Mesodermal cell (in vitro differentiated cells): Measurements from ENCODE around the gene GRID2.
"Not testable (repeated sequence)": the region's sequence is repeated elsewhere in the genome, so short reads cannot be mapped to it uniquely, and the experiment has no call there.

Source experiments
- H3K27ac ChIP-seq: 2 replicates; pipeline ENCODE4 v1.7.0; 2013; ENCODE audit warnings: mild to moderate bottlenecking, low read depth, low read length, moderate library complexity; ENCODE audit not compliant: severe bottlenecking
- H3K36me3 ChIP-seq: 2 replicates; pipeline ENCODE4 v1.7.1; 2013; ENCODE audit warnings: mild to moderate bottlenecking, low read length, moderate library complexity; ENCODE audit not compliant: control insufficient read depth, insufficient read depth
- H3K4me1 ChIP-seq: one replicate; pipeline ENCODE4 v1.7.1; 2013; ENCODE audit warnings: mild to moderate bottlenecking, low read length; ENCODE audit not compliant: insufficient read depth, control insufficient read depth, poor library complexity, severe bottlenecking
- H3K4me3 ChIP-seq: 2 replicates; pipeline ENCODE4 v1.7.0; 2013; ENCODE audit warnings: low read length, control low read depth, mild to moderate bottlenecking; ENCODE audit not compliant: insufficient read depth, poor library complexity, severe bottlenecking; ENCODE audit errors: extremely low read depth
- H3K9me3 ChIP-seq: 2 replicates; pipeline ENCODE4 v1.7.1; 2013; ENCODE audit warnings: mild to moderate bottlenecking, low read length, moderate library complexity; ENCODE audit not compliant: control insufficient read depth
- WGBS, 2 experiments: methylation state at CpG; one replicate each; pipeline ENCODE4 v1.1.5; 2013; ENCODE audit warnings: missing lambda C conversion rate in 2 of 2; ENCODE audit not compliant: insufficient coverage in 2 of 2; 5-methylcytosine and 5-hydroxymethylcytosine counted together

Gene GRID2

DNA sequence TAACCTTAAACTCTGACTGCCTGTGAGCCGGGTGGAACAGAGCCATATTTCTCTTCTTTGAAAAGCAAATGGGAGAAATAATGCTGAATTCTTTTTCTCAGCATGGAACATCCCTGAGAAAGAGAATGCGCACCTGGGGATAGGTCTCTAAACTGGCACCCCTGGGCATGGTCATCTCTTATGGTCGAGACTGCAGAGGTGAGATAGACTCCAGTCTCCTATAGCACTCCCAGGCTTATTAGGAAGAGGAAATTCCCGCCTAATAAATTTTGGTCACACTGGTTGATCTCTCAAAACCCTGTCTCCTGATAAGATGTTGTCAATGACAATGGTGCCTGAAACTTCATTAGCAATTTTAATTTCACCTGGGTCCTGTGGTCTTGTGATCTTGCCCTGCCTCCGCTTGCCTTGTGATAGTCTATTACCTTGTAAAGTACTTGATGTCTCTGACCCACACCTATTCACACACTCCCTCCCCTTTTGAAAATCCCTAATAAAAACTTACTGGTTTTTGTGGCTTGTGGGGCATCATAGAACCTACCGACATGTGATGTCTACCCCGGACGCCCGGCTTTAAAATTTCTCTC lies 1062.5 kb downstream of the GRID2 start:
- H3K4me1 ChIP-seq, H3K4me3 ChIP-seq: not testable (repeated sequence)
- 67 to 92% methylated on average over 1 to 6 of the region's 9 CpGs for WGBS, 2 experiments

DNA sequence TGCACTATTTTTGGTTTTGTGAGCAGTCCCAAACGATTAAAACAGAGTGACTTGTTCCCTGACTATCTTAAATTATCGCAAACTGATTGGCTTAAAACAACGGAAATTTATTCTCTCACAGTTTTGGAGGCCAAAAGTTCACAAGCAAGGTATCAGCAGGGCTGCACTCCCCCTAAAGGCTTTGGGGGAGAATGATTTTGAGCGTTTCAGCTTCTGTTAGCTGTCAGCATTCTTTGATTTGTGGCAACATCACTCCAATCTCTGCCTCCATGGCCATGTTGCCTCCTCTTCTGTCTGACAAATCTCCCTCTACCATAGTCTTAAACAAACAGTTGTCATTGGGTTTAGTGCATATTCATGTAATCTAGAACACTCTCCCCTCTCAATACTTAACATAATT lies 1065.2 kb downstream of the GRID2 start:
- no peaks in the 10 kb centered on the region for H3K9me3 ChIP-seq
- WGBS, 2 experiments: 88 to 100% methylated on average over 1 to 3 of the region's 4 CpGs
- H3K27ac ChIP-seq: no peak overlapping the region
- no peak overlapping the region for H3K4me3 ChIP-seq
- no peaks in the 10 kb centered on the region for H3K4me1 ChIP-seq
- no peaks in the 10 kb centered on the region for H3K36me3 ChIP-seq

More for the DNA sequence above, 1062.5 kb downstream of the GRID2 start:
- not testable (repeated sequence) for H3K9me3 ChIP-seq, H3K36me3 ChIP-seq, H3K27ac ChIP-seq

DNA sequence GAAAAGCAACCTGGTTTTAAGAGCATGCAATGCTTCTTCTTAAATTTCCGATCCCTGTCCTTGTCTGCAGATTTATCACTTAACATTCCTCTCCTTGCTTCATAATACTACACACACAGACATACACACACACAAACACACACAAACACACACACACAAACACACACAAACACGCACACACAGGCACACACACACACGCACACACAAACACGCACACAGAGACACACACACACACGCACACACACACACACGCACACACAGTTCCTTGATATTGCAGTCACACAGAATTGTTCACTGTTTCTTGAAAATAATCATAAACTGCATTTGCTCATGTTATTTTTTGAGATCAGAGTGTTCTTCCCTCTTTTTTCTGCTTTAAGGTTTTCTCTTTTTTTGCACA lies 1066.5 kb downstream of the GRID2 start:
- Histone ChIP-seq H3K9me3 (no peaks in the 10 kb centered on the region), H3K4me1 (no peaks in the 10 kb centered on the region), H3K36me3 (no peaks in the 10 kb centered on the region), H3K27ac (no peak overlapping the region), H3K4me3 (no peak overlapping the region)
- WGBS, 2 experiments: 73 to 93% methylated on average over 1 to 2 of the region's 6 CpGs

DNA sequence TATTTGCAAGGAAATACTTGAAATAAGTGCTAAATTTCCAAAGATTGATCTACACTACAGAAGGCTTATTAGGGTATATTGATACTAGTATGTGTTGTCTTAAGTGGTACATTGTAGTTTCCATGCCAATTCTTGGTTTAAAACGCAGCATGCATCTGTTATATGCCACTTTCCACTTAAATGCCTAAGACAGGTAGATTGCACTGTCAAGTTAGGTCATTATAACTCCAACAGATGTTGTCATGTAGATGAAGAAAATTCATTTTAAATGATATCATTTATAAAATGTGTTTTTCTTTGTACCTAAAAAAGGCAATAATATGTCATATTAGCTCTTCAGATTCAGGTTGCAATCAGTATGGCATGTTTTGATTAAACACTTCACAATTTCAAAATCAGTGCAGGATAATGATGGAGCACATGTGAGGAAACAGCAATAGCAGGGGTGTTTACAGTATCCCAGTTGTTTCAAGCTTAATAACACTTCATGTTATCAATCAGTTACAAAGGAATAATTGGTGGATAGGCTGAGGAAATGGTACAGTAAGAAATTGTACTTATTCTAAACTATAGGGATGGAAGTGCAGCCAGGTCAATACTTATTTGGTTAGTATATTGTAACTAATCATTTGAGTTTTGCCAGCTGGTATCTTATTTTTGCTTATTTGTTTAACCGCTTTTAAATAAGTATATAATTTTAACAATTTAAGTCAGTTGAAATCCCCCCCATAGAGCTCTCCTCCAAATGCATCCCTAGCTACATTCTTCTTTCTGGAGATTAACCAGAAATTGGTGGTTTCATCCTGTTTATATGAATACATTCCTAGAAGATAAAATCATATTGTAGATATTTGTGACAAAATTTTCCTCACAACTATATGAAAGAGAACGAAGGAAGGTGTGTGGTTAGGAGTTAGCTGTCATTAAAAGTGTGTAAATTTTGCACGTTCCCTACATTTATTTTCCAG lies 1070.4 kb downstream of the GRID2 start:
- Histone ChIP-seq H3K36me3 (no peaks in the 10 kb centered on the region), H3K27ac (no peak overlapping the region), H3K9me3 (no peaks in the 10 kb centered on the region), H3K4me1 (no peaks in the 10 kb centered on the region), H3K4me3 (no peak overlapping the region)
- no CpG with 5 or more reads among the region's 4 CpGs for WGBS, 2 experiments

DNA sequence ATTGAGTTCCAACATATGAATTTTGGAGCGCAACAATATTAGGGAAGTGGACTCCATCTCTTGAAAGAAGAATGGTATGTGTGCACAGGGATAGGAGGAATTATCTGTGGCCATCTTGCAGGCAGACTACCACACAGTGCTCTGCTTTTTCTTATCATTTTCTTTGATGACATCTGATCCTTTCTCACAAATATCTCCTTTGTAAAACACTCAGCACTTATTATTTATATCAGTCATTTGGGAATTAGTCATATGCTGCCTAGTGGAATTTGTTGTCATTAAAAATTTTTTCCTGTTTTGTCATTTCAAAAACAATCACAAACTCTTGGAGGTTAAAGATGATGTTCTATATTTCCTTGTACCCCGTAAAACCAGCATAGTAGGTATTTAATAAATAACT lies 1080.5 kb downstream of the GRID2 start:
- Histone ChIP-seq H3K36me3 (no peaks in the 10 kb centered on the region), H3K9me3 (no peaks in the 10 kb centered on the region), H3K4me3 (no peak overlapping the region), H3K4me1 (no peaks in the 10 kb centered on the region), H3K27ac (no peak overlapping the region)
- WGBS, 2 experiments: no CpG with 5 or more reads among the region's 2 CpGs

DNA sequence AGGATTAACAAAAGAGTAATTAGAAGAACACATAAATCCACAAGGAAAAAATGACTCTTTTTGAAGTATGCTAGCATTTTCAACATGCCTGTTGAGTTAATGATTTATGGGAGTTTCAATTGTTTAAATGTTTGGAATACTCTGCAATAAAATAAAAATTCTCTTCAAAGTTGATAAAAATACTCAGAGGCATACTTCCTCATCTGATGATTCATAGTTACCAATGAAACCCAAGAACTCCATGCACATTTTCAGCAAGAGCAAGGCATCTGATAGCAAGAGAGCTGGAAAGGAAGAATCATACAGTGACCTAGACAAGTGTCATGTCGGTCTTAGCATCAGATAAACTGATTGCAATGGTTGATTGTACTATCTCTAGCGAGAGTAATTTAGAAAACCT lies 1081.1 kb downstream of the GRID2 start:
- Histone ChIP-seq H3K4me3 (no peak overlapping the region), H3K4me1 (no peaks in the 10 kb centered on the region), H3K27ac (no peak overlapping the region), H3K9me3 (no peaks in the 10 kb centered on the region), H3K36me3 (no peaks in the 10 kb centered on the region)
- 83% methylated on average over 2 of the region's 2 CpGs; no CpG with 5 or more reads in 1 of the 2 experiments for WGBS, 2 experiments

DNA sequence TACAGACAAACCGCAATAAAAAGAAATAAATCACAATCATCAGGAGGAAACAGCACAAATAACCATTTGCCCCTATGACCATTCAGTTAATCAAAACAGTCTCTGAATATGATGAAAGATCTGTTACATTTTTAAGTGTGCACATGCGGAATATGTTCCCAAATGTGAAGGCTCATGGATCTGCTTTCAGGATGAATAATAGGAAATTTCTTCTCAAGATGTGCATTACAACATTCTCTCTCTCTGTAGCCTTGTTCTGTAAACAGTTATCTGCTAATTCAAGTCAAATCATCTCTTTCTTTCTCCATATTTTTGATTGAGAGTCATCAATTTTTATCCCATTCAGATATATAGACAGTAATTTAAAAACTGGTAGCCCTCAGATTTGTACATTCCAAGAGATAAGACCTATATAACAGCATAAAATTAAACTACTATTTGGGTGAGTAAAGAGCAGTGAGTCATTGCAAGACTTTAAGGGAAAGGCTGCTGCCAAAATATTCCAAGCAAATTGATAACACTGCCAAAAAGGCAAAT lies 1090.8 kb downstream of the GRID2 start:
- no peak overlapping the region for H3K27ac ChIP-seq
- 100% methylated on average over 1 of the region's 2 CpGs; no CpG with 5 or more reads in 1 of the 2 experiments for WGBS, 2 experiments
- no peak overlapping the region for H3K4me3 ChIP-seq
- H3K4me1 ChIP-seq: no peaks in the 10 kb centered on the region
- H3K9me3 ChIP-seq: no peaks in the 10 kb centered on the region
- H3K36me3 ChIP-seq: no peaks in the 10 kb centered on the region

DNA sequence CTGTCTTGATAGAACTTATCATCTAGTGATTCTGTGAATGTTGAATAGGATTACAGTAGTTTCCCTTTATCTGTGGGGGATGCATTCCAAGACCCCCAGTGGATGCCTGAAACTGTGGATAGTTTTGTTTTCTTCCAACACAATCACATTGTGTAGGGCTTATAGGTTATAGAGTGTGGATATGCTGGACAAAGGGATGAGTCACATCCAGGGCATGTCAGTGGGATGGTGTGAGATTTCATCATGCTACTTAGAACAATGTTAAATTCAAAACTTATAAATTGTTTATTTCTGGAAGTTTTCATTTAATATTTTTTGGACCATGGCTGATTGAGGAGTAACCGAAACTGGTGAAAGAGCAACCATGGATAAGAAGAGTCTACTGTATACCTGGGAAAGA lies 1092.5 kb downstream of the GRID2 start:
- WGBS, 2 experiments: no CpG with 5 or more reads among the region's 1 CpG
- H3K27ac ChIP-seq: no peak overlapping the region
- H3K36me3 ChIP-seq: no peaks in the 10 kb centered on the region

DNA sequence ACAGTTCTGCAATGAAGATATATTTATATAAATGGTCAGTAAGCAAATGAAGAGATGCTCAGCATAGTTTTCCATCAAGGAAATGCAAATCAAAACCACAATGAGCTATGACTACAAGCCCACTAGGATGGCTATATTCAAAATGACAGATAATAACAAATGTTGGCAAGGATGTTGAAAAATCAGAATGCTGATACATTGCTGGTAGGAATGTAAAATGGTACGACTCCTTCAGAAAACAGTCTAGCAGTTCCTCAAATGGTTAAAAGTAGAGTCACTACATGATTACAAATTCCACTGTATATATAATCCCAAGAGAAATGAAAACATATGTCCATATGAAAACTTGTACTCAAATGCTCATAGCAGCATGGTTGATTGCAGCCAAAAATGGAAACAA lies 1099.8 kb downstream of the GRID2 start:
- Histone ChIP-seq H3K4me3 (no peak overlapping the region), H3K27ac (no peak overlapping the region), H3K36me3 (no peaks in the 10 kb centered on the region), H3K4me1 (no peaks in the 10 kb centered on the region), H3K9me3 (no peaks in the 10 kb centered on the region)
- WGBS, 2 experiments: no CpG with 5 or more reads among the region's 1 CpG

More for the DNA sequence above, 1092.5 kb downstream of the GRID2 start:
- no peaks in the 10 kb centered on the region for H3K4me1 ChIP-seq
- H3K9me3 ChIP-seq: no peaks in the 10 kb centered on the region
- no peak overlapping the region for H3K4me3 ChIP-seq

DNA sequence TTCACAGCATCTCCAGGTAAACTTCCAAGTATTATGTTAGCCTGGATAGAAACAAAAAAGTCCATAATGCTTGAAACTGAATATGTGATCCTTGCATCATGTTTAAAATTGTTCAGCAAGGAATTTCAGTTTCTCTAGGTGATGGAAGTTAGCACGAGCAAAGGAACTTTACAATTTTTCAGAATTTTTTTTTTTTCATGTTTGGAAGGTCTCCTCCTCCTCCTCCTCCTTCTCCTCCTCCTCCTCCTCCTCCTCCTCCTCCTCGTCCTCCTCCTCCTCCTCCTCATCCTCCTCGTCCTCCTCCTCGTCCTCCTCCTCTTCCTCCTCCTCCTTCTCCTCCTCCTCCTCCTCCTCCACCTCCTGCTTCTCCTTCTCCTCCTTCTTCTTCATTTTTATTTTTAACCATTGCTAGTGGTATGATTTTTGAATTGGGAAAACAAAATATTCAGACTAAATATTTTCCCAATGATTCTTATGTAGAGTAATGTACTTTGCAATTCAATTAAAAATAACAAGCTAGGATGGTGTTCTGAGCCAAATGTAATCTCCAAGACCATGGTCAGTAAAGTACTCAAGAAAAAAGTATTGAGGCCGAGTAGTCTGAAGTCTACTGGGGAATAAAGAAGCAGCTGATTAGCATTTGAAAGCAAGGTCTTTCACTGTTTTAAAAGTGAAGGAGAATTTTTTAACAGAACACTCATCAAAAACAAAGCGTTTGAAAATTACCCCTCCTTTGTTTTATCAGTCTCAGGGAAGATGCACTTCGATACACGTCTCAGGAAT lies 1103.9 kb downstream of the GRID2 start:
- Histone ChIP-seq H3K36me3 (no peaks in the 10 kb centered on the region), H3K4me1 (no peaks in the 10 kb centered on the region), H3K27ac (no peak overlapping the region), H3K4me3 (no peak overlapping the region), H3K9me3 (no peaks in the 10 kb centered on the region)
- 20% methylated on average over 1 of the region's 8 CpGs; no CpG with 5 or more reads in 1 of the 2 experiments for WGBS, 2 experiments
